ENCODE results near the gene NR6A1. TPM values are rescaled to one million over a fixed set of nuclear protein-coding genes. Genes with fewer than 3 reads are reported as not detected.
A peak's percentile ranks its signal among the peaks of the same experiment; 100 is the strongest.

Gene NR6A1
- total RNA-seq, 1 experiment from 2014 or later: 164 TPM

DNA sequence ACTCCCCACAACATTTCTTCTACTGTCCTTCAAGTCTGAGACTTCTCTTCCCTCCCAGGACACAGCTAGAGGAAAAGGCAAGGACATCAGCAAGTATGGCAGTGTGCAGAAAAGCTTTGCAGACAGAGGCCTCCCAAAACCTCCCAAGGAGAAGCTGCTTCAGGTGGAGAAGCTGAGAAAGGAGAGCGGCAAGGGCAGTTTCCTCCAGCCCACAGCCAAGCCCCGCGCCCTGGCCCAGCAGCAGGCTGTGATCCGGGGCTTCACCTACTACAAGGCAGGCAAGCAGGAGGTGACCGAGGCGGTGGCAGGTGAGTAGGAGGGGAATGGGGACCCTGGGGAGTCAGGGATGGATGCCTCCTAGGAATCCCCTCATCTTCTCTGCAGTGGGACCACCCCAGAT lies 30.2 kb upstream of the NR6A1 start (continued):
- TF ChIP-seq, protein P1, sequence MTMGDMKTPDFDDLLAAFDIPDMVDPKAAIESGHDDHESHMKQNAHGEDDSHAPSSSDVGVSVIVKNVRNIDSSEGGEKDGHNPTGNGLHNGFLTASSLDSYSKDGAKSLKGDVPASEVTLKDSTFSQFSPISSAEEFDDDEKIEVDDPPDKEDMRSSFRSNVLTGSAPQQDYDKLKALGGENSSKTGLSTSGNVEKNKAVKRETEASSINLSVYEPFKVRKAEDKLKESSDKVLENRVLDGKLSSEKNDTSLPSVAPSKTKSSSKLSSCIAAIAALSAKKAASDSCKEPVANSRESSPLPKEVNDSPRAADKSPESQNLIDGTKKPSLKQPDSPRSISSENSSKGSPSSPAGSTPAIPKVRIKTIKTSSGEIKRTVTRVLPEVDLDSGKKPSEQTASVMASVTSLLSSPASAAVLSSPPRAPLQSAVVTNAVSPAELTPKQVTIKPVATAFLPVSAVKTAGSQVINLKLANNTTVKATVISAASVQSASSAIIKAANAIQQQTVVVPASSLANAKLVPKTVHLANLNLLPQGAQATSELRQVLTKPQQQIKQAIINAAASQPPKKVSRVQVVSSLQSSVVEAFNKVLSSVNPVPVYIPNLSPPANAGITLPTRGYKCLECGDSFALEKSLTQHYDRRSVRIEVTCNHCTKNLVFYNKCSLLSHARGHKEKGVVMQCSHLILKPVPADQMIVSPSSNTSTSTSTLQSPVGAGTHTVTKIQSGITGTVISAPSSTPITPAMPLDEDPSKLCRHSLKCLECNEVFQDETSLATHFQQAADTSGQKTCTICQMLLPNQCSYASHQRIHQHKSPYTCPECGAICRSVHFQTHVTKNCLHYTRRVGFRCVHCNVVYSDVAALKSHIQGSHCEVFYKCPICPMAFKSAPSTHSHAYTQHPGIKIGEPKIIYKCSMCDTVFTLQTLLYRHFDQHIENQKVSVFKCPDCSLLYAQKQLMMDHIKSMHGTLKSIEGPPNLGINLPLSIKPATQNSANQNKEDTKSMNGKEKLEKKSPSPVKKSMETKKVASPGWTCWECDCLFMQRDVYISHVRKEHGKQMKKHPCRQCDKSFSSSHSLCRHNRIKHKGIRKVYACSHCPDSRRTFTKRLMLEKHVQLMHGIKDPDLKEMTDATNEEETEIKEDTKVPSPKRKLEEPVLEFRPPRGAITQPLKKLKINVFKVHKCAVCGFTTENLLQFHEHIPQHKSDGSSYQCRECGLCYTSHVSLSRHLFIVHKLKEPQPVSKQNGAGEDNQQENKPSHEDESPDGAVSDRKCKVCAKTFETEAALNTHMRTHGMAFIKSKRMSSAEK (CRISPR knock-in tag; IDR thresholded peaks at IDR 0.05; ENCODE audit: borderline replicate concordance): no peak
- TF ChIP-seq, protein P2, sequence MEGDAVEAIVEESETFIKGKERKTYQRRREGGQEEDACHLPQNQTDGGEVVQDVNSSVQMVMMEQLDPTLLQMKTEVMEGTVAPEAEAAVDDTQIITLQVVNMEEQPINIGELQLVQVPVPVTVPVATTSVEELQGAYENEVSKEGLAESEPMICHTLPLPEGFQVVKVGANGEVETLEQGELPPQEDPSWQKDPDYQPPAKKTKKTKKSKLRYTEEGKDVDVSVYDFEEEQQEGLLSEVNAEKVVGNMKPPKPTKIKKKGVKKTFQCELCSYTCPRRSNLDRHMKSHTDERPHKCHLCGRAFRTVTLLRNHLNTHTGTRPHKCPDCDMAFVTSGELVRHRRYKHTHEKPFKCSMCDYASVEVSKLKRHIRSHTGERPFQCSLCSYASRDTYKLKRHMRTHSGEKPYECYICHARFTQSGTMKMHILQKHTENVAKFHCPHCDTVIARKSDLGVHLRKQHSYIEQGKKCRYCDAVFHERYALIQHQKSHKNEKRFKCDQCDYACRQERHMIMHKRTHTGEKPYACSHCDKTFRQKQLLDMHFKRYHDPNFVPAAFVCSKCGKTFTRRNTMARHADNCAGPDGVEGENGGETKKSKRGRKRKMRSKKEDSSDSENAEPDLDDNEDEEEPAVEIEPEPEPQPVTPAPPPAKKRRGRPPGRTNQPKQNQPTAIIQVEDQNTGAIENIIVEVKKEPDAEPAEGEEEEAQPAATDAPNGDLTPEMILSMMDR (IDR thresholded peaks at IDR 0.05): no peak
- no peak for TF ChIP-seq ZNF138 (CRISPR knock-in tag; conservative IDR thresholded peaks at IDR 0.05)
- TF ChIP-seq, protein P3, sequence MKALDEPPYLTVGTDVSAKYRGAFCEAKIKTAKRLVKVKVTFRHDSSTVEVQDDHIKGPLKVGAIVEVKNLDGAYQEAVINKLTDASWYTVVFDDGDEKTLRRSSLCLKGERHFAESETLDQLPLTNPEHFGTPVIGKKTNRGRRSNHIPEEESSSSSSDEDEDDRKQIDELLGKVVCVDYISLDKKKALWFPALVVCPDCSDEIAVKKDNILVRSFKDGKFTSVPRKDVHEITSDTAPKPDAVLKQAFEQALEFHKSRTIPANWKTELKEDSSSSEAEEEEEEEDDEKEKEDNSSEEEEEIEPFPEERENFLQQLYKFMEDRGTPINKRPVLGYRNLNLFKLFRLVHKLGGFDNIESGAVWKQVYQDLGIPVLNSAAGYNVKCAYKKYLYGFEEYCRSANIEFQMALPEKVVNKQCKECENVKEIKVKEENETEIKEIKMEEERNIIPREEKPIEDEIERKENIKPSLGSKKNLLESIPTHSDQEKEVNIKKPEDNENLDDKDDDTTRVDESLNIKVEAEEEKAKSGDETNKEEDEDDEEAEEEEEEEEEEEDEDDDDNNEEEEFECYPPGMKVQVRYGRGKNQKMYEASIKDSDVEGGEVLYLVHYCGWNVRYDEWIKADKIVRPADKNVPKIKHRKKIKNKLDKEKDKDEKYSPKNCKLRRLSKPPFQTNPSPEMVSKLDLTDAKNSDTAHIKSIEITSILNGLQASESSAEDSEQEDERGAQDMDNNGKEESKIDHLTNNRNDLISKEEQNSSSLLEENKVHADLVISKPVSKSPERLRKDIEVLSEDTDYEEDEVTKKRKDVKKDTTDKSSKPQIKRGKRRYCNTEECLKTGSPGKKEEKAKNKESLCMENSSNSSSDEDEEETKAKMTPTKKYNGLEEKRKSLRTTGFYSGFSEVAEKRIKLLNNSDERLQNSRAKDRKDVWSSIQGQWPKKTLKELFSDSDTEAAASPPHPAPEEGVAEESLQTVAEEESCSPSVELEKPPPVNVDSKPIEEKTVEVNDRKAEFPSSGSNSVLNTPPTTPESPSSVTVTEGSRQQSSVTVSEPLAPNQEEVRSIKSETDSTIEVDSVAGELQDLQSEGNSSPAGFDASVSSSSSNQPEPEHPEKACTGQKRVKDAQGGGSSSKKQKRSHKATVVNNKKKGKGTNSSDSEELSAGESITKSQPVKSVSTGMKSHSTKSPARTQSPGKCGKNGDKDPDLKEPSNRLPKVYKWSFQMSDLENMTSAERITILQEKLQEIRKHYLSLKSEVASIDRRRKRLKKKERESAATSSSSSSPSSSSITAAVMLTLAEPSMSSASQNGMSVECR (CRISPR knock-in tag; IDR thresholded peaks at IDR 0.05; ENCODE audit: borderline replicate concordance): no peak
- TF ChIP-seq TEAD1 (CRISPR knock-in tag; IDR thresholded peaks at IDR 0.05): no peak

DNA sequence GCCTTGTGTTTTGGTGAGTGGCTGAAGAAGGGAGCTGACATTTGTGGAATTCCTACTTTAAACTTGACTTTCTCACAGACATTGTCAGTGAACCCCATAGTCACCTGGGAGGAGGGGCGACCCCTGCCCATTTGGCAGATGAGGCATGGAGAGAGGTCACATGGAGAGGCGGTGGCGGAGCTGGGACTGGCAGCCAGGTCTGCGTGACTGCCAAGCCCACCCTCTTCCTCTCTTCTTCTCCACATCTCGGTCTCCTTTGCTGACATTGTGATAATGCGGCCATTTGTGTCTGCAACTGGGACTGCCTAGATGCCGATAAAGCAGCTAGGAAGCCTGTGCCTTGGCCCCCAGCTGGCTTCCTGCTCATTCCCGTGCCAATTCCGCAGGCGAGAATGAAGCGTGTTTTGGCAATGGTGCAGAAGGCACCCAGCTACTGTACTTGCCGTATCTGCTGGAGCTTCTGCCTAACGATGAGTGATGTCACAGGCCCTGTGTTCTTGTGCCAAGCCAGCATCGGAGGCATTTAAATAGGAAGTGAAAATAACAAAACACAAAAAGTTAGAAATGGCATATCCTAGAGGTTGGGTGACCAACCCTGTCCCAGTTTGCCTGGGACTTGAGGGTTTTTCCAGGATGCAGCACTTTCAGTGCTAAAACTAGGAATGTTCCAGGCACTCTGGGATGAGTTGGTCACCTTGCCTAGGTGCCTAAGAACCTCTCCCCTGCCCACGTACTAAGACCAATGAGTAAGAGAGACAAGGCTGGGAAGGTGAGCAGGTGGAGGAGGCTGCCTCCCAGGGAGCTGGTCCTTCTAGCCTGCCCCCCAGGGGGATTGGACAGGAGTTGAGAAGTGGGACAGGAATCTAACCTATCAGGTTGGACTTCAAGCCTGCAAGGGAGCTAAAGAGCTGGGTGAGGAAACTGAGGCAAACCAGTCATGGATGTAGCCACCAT lies 29.5 kb upstream of the NR6A1 start:
- DNase-seq (ENCODE audit: low spot score) (no peak), ATAC-seq (no peak)
- 0 out of 2 replicates have a peak, but pooled peaks cover 4% of the 10 kb centered on the region for H3K4me1 Mint-ChIP-seq
- no peak overlapping the region for H3K4me3 Mint-ChIP-seq
- ChIA-PET POLR2A (interaction anchor here (0.6 kb wide), 1 partner anchor 62 kb away, joined by 3 read pairs; no protein-coding TSS in a partner anchor), CTCF (interaction anchor here (1.0 to 4.5 kb wide), 10 partner anchors 10 to 62 kb away, joined by 3 to 32 read pairs (median 10); partner anchors contain the start of genes ARPC5L, OLFML2A, RPL35 and WDR38)
- H3K27me3 Mint-ChIP-seq (ENCODE audit: low read depth): no peaks in the 10 kb centered on the region
- H3K9me3 Mint-ChIP-seq: no peaks in the 10 kb centered on the region
- TF ChIP-seq CREM (CRISPR knock-in tag; IDR thresholded peaks at IDR 0.05) (no peak), FOXK1 (CRISPR knock-in tag; IDR thresholded peaks at IDR 0.05) (no peak), ZBTB21 (CRISPR knock-in tag; IDR thresholded peaks at IDR 0.05; ENCODE audit: borderline replicate concordance) (no peak)
- TF ChIP-seq, protein P4, sequence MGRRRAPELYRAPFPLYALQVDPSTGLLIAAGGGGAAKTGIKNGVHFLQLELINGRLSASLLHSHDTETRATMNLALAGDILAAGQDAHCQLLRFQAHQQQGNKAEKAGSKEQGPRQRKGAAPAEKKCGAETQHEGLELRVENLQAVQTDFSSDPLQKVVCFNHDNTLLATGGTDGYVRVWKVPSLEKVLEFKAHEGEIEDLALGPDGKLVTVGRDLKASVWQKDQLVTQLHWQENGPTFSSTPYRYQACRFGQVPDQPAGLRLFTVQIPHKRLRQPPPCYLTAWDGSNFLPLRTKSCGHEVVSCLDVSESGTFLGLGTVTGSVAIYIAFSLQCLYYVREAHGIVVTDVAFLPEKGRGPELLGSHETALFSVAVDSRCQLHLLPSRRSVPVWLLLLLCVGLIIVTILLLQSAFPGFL (CRISPR knock-in tag; IDR thresholded peaks at IDR 0.05; ENCODE audit: borderline replicate concordance): no peak
- no peaks in the 10 kb centered on the region for H3K36me3 Mint-ChIP-seq
- H3K27ac Mint-ChIP-seq: peak overlapping the region; percentile 60; the same call in 1 of the 2 replicates

Data from WTC11 (cell line).